Activated T-helper 9 cell treated with anti-CD3 and anti-CD28 coated beads, Interleukin-2, amount 50 U/mL, for 16 hours (primary cell): ENCODE measurements around the gene PLRG1.

ENCODE experiments used
- DNase-seq: peaks from one replicate; pipeline ENCODE4 v3.0.0-alpha.2; 2020; ENCODE audit warnings: low read depth

The PLRG1 gene

DNA sequence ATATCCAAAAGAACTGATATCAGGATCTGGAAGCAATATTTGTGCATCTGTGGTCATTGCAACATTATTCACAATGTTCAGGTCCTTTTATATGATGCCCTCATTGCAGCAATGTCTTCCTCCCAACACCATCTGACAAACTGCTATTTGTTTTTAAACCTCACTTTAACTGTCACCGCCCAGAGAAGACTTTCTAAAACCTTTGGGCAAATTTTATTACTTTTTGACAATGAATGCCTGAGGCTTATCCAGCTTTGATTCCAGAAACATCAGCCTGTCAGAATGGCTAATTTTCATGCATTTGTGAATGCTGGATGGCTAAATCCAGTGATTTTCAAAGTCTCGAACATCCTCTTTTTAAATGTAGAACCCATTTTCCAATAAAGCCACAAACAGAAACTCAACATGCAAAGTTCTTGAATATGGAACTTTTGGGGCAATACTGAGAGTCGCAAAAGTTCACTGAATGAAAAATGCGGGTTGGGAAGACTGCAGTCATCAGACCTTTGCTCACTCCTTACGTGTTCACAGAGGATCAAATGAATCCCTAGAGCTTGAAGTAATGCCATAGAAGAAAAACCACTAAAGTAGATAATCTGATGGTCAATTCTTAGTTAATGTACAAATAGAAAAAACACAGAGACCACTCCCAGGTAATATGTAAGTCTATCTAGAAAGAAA lies 23.1 kb upstream of the PLRG1 start:
- no peak for DNase-seq

- no peak for DNase-seq
Observed at GRCh38 chr4:154569584-154569983, 19.4 kb upstream of the PLRG1 start.

DNA sequence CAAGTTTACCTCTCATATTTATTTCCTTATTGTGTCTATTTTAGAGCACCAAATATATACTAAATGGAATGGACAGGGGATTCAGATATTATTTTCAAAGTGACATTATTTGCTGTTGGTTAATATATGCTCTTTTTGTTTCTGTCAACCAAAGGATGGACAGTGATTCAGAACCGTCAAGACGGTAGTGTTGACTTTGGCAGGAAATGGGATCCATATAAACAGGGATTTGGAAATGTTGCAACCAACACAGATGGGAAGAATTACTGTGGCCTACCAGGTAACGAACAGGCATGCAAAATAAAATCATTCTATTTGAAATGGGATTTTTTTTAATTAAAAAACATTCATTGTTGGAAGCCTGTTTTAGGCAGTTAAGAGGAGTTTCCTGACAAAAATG lies 18.8 kb upstream of the PLRG1 start:
- no peak for DNase-seq

- DNase-seq, result no peak
Observed at GRCh38 chr4:154566639-154567204, 16.5 kb upstream of the PLRG1 start.

DNA sequence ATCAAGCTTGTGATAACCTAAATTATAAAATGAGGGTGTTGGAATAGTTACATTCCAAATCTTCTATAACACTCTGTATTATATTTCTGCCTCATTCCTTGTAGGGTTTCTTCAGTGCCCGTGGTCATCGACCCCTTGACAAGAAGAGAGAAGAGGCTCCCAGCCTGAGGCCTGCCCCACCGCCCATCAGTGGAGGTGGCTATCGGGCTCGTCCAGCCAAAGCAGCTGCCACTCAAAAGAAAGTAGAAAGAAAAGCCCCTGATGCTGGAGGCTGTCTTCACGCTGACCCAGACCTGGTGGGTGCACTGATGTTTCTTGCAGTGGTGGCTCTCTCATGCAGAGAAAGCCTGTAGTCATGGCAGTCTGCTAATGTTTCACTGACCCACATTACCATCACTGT lies 15.5 kb upstream of the PLRG1 start:
- no peak for DNase-seq

- no peak for DNase-seq
Observed at GRCh38 chr4:154564311-154564710, 14.1 kb upstream of the PLRG1 start.

GRCh38 chr4:154562697-154563254 lies 12.6 kb upstream of the PLRG1 start, which contains the start of gene FGB:
FGB (plus strand) TSS chr4:154563011; CDS start chr4:154563019, 8 bp downstream.
- DNase-seq, result no peak

DNA sequence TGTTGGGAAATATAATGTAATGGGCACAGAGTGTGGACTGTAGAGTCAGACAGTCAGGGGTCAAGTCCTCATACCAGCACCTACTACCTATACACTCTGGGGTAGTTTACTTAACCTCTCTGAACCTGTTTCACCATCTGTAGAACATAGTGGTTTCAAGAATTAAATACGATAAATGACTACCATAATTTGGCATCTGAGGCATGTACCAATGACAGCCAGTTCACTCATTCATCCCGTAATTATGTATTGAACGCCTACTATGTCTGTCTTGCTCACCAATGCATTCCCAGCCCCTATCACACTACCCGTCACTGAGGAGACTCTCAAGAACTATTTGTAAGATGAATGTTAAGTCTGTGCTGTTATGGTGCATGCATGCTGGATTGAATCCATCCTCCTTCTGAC lies 10.6 kb upstream of the PLRG1 start:
- no peak for DNase-seq

- DNase-seq, result no peak
Observed at GRCh38 chr4:154560419-154560801, 10.2 kb upstream of the PLRG1 start.

GRCh38 chr4:154559494-154560418 lies 9.6 kb upstream of the PLRG1 start:
- no peak for DNase-seq

DNA sequence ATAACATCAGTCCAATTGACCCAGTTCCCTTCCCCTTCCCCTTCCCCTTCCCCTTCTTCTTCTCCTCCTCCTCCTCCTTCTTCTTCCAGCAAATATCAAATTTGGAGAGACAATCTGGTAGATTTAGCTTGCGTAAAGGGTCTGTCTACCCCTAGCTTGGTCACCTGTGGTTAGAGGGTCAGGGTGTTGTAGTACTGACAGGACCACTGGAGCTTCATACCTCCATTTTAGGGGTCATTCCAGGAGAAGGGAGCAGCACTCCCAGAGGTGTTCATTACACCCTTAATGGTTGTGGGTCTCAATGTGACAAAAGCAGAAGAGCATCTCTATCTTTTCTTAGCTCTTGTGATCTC lies 8.9 kb upstream of the PLRG1 start:
- DNase-seq, result no peak

GRCh38 chr4:154551872-154552686 lies 1.9 kb upstream of the PLRG1 start:
- DNase-seq, result peak; percentile 48

- DNase-seq, result no peak
Observed at GRCh38 chr4:154545689-154546088, 4.5 kb downstream of the PLRG1 start.

DNA sequence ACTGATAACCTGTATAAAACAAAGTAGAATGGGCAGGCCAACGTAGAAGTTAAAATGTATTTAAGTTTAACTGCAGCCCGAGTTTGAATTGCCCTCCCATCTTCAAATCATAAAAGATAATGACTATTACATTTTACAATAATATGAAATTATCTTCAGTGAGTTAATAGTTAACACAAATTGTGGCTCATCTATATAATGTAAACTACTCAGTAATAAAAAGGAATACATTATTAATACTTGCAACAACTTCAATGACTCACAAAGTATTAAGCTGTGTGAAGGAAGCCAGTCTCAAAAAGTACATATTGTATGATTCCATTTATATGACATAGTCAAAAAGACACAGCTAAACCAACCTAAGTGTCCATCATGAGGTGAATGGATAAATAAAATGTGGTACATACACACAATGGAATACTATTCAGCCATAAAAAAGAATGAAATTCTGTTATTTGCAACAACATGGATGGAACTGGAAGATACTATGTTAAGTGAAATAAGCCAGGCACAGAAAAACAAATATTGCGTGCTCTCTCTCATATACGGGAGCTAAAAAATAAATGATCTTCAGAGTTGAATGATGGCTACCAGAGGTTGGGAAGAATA lies 7.8 kb downstream of the PLRG1 start:
- DNase-seq, result no peak

DNA sequence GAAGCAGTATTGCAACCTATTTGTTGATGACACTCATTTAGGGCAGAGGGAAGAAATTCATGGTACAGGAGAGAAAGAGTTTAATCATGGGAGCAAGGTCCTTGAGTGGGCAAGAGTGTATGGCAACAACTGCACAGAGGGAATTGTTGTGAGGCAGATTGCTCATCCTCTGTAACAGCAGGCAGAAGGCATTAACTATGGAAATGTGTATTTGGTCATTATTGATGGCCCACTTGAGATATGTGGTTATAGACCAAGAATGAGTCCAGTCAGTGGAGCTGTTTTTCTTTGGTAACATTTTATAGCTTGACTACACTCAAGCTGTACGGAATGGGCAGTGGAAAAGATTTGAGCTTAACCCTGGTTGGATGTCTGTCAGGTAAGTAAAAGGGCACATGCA lies 15.9 kb downstream of the PLRG1 start:
- DNase-seq, result no peak

- DNase-seq, result no peak
Observed at GRCh38 chr4:154529728-154530519, 20.3 kb downstream of the PLRG1 start.

DNA sequence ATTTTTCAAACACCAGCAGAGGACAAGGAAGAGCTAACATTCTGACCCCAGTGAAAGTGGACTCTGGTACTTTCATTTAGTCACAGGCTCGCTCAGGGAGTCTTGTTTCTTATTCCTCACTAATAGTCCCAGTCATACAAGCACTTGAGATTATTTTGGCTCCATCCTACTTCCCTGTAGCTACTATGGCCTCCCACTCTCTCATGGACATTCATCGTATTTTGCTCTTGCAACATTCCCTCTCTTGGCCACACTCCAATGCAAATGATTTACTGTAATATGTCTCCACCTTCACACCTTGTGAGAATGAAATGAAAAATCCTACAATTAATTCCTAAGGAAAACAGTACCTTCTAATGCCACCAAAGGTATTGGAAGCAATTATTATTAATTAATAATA lies 21.3 kb downstream of the PLRG1 start:
- DNase-seq, result no peak

DNA sequence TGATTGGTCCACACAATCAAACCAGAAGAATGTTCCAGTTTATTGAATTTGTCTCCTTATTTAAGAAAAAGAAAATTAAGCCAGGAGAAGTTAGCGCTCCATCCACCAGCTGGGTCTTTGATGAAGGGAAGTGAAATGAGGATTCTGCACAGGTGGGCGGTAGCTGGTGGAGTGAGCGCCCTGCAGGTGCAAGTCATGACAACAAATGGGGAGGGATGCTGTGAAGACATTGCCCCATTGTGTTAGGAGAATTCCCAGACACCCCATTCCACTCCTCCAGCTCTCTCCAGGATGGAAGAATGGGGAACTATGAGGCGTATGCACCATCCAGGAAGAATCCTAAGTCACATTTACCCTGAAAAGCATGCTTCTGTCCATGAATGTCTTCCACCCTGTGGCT lies 22.9 kb downstream of the PLRG1 start:
- no peak for DNase-seq

GRCh38 chr4:154526151-154526550 lies 24.0 kb downstream of the PLRG1 start:
- no peak for DNase-seq

DNA sequence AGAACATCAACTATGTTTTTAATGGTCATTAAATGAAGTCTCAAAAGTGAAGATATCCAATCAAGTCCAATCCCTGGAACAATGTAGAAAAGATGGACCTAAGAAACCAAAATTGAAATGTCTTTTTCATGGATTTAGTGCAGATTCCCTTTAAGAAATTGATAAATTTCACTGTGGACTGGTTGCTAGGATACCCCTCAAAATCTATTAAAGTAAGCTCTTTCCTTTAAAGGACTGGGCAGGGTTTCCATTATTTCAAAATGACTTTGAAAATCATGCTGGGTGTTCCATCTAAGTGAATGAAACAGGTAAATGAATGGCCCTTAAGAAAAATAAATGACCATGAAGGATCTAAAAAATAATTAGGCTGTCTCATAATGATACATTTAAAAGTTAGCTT lies 28.6 kb downstream of the PLRG1 start:
- no peak for DNase-seq

- no peak for DNase-seq
Observed at GRCh38 chr4:154519214-154519613, 31.0 kb downstream of the PLRG1 start.
